ENCODE data around the gene GIGYF1.
"Not testable (repeated sequence)": the region's sequence is repeated elsewhere in the genome, so short reads cannot be mapped to it uniquely, and the experiment has no call there.

GIGYF1 gene

GRCh38 chr7:100731937-100732636 lies 38.0 kb upstream of the GIGYF1 start:
- H3K79me2 ChIP-seq (ENCODE audit: insufficient read depth, low read depth): no peaks in the 10 kb centered on the region
- no peak overlapping the region for H3K9ac ChIP-seq
- H2AFZ ChIP-seq (ENCODE audit: low read depth): no peak overlapping the region
- no peak overlapping the region for H3K4me3 ChIP-seq (IDR thresholded peaks at IDR 0.05; ENCODE audit: insufficient read depth, low read depth, low read length)
- no peak overlapping the region for H3K4me2 ChIP-seq
- no peak overlapping the region for H3K27ac ChIP-seq
- TF ChIP-seq CTCF (conservative IDR thresholded peaks at IDR 0.05; ENCODE audit: low read depth, low read length): no peak
- no peaks in the 10 kb centered on the region for H3K4me1 ChIP-seq (ENCODE audit: low read depth, poor library complexity, severe bottlenecking)
- H3K36me3 ChIP-seq (ENCODE audit: insufficient read depth): no peaks in the 10 kb centered on the region
- H4K20me1 ChIP-seq (ENCODE audit: insufficient read depth): no peaks in the 10 kb centered on the region
- H3K27me3 ChIP-seq (ENCODE audit: insufficient read depth, low read depth): peaks cover 96% of the 10 kb centered on the region

DNA sequence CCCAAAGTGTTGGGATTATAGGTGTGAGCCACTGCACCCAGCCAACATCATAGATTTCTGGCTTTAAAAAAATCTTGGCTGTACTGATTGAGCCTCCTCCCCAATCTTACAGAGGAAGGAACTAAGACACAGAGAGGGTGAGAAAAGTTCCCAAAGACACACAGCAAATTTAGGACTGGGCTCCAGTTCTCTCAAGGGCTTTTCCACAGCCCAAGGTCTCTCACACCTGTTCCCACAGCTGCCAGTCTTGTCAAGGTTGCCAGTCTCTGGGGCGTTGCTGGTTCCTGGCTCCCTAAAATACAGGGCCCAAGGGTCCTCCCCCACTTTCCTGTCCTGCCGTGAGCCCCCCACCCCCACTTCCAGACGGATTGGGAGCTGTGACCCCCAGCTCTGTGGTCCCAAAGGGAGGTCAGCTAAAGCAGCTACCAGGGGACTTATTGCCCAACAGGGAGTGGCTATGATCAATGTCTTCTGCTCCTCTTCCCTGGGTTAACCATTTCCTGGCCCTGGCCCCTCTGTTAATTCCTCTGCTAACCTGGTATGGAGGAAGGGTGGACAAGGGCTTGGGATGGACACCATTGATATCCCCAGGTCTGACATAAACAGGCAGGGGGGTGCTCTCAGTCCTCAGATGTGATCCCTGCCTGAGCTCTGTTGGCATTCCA lies 36.2 kb upstream of the GIGYF1 start:
- TF ChIP-seq CTCF (conservative IDR thresholded peaks at IDR 0.05; ENCODE audit: low read depth, low read length): no peak
- peaks cover 95% of the 10 kb centered on the region for H3K27me3 ChIP-seq (ENCODE audit: insufficient read depth, low read depth)

GRCh38 chr7:100728196-100728595 lies 34.1 kb upstream of the GIGYF1 start:
- Histone ChIP-seq H3K27ac (no peak overlapping the region), H2AFZ (ENCODE audit: low read depth) (no peak overlapping the region), H3K4me1 (ENCODE audit: low read depth, poor library complexity, severe bottlenecking) (no peaks in the 10 kb centered on the region), H3K4me3 (IDR thresholded peaks at IDR 0.05; ENCODE audit: insufficient read depth, low read depth, low read length) (no peak overlapping the region), H3K4me2 (no peak overlapping the region), H3K9ac (no peak overlapping the region), H4K20me1 (ENCODE audit: insufficient read depth) (no peaks in the 10 kb centered on the region), H3K27me3 (ENCODE audit: insufficient read depth, low read depth) (peaks cover 95% of the 10 kb centered on the region), H3K79me2 (ENCODE audit: insufficient read depth, low read depth) (no peaks in the 10 kb centered on the region), H3K36me3 (ENCODE audit: insufficient read depth) (no peaks in the 10 kb centered on the region)
- no peak for TF ChIP-seq CTCF (conservative IDR thresholded peaks at IDR 0.05; ENCODE audit: low read depth, low read length)

More for the DNA sequence above, 36.2 kb upstream of the GIGYF1 start:
- Histone ChIP-seq H4K20me1 (ENCODE audit: insufficient read depth) (no peaks in the 10 kb centered on the region), H3K4me2 (no peak overlapping the region), H2AFZ (ENCODE audit: low read depth) (no peak overlapping the region), H3K4me3 (IDR thresholded peaks at IDR 0.05; ENCODE audit: insufficient read depth, low read depth, low read length) (no peak overlapping the region), H3K79me2 (ENCODE audit: insufficient read depth, low read depth) (no peaks in the 10 kb centered on the region), H3K9ac (no peak overlapping the region), H3K27ac (no peak overlapping the region), H3K4me1 (ENCODE audit: low read depth, poor library complexity, severe bottlenecking) (no peaks in the 10 kb centered on the region), H3K36me3 (ENCODE audit: insufficient read depth) (no peaks in the 10 kb centered on the region)

- no peaks in the 10 kb centered on the region for H3K79me2 ChIP-seq (ENCODE audit: insufficient read depth, low read depth)
- H3K4me3 ChIP-seq (IDR thresholded peaks at IDR 0.05; ENCODE audit: insufficient read depth, low read depth, low read length): no peak overlapping the region
- H3K9ac ChIP-seq: no peak overlapping the region
- peaks cover 95% of the 10 kb centered on the region for H3K27me3 ChIP-seq (ENCODE audit: insufficient read depth, low read depth)
- no peak overlapping the region for H3K27ac ChIP-seq
- H2AFZ ChIP-seq (ENCODE audit: low read depth): no peak overlapping the region
- no peaks in the 10 kb centered on the region for H3K4me1 ChIP-seq (ENCODE audit: low read depth, poor library complexity, severe bottlenecking)
- H3K36me3 ChIP-seq (ENCODE audit: insufficient read depth): no peaks in the 10 kb centered on the region
- H4K20me1 ChIP-seq (ENCODE audit: insufficient read depth): no peaks in the 10 kb centered on the region
- no peak for TF ChIP-seq CTCF (conservative IDR thresholded peaks at IDR 0.05; ENCODE audit: low read depth, low read length)
- no peak overlapping the region for H3K4me2 ChIP-seq
Measured at GRCh38 chr7:100726996-100727761, 33.1 kb upstream of the GIGYF1 start.

GRCh38 chr7:100724364-100724763 lies 30.3 kb upstream of the GIGYF1 start:
- H3K9ac ChIP-seq; H3K4me3 ChIP-seq (IDR thresholded peaks at IDR 0.05; ENCODE audit: insufficient read depth, low read depth, low read length); H2AFZ ChIP-seq (ENCODE audit: low read depth); H3K4me1 ChIP-seq (ENCODE audit: low read depth, poor library complexity, severe bottlenecking); H3K27ac ChIP-seq; H3K4me2 ChIP-seq; H4K20me1 ChIP-seq (ENCODE audit: insufficient read depth); H3K36me3 ChIP-seq (ENCODE audit: insufficient read depth); H3K79me2 ChIP-seq (ENCODE audit: insufficient read depth, low read depth): not testable (repeated sequence)
- peaks cover 90% of the 10 kb centered on the region for H3K27me3 ChIP-seq (ENCODE audit: insufficient read depth, low read depth)
